T follicular helper cell (primary cell): ENCODE data around the gene C1orf210.

Experiments
- DNase-seq: peaks from one replicate; pipeline ENCODE4 v3.0.0-alpha.2; 2020; ENCODE audit warnings: low read depth

Gene C1orf210

GRCh38 chr1:43274125-43274803, 11.1 kb downstream of the C1orf210 start:
- DNase-seq, result no peak

- DNase-seq, result no peak
Observed at GRCh38 chr1:43273708-43274107, 11.7 kb downstream of the C1orf210 start.

DNA sequence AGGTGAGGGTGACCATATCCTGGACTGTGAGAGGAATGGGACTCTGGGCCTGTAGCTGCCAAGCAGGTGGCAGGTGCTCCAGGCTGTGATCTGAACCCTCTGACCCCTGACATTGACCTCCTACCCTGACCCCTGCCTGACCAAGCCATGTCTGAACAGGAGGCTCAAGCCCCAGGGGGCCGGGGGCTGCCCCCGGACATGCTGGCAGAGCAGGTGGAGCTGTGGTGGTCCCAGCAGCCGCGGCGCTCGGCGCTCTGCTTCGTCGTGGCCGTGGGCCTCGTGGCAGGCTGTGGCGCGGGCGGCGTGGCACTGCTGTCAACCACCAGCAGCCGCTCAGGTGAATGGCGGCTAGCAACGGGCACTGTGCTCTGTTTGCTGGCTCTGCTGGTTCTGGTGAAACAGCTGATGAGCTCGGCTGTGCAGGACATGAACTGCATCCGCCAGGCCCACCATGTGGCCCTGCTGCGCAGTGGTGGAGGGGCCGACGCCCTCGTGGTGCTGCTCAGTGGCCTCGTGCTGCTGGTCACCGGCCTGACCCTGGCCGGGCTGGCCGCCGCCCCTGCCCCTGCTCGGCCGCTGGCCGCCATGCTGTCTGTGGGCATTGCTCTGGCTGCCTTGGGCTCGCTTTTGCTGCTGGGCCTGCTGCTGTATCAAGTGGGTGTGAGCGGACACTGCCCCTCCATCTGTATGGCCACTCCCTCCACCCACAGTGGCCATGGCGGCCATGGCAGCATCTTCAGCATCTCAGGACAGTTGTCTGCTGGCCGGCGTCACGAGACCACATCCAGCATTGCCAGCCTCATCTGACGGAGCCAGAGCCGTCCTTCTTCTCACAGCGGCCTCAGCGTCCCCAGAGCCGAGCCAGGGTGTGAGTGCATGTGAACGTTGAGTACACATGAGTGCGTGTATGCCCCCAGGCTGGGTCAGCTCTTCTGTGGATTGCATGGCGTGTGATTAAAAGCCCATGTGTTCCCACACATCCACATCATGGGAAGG, 12.5 kb downstream of the C1orf210 start:
- no peak for DNase-seq

GRCh38 chr1:43272161-43272560, 13.2 kb downstream of the C1orf210 start:
- DNase-seq, result no peak

- no peak for DNase-seq
Observed at GRCh38 chr1:43271186-43272118, 13.9 kb downstream of the C1orf210 start.

DNA sequence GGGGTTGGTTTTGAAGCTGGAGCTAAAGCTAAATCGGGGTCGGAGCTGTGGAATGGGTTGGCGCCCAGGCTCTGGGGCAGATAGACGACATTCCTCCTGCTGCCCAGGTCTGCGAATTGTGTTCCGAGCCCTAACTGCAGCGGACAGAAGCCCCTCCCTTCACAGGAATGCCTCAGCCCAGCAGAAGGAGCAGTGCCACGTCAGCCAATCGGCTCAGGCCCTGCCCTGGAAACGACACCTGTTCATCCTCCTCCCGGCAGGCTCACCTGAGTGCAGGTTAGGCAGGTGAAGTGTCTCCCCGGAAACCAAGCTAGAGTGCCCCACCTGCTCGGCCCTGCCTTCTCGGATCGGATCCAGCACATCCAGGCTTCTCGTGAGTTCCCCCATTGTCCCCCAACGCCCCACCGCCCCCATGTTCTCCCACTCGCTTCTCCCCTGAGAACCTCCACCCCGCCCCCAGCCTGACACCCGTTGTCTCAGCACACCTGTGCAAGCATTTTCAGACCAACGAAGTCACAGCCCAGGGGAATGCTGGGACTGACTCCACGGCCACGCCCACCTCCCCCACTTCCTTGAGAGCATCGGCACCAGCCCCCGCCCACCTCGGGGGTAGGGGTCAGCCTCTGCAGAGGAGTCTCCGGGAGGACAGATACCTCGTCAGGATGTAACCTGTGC, 14.8 kb downstream of the C1orf210 start:
- no peak for DNase-seq

DNA sequence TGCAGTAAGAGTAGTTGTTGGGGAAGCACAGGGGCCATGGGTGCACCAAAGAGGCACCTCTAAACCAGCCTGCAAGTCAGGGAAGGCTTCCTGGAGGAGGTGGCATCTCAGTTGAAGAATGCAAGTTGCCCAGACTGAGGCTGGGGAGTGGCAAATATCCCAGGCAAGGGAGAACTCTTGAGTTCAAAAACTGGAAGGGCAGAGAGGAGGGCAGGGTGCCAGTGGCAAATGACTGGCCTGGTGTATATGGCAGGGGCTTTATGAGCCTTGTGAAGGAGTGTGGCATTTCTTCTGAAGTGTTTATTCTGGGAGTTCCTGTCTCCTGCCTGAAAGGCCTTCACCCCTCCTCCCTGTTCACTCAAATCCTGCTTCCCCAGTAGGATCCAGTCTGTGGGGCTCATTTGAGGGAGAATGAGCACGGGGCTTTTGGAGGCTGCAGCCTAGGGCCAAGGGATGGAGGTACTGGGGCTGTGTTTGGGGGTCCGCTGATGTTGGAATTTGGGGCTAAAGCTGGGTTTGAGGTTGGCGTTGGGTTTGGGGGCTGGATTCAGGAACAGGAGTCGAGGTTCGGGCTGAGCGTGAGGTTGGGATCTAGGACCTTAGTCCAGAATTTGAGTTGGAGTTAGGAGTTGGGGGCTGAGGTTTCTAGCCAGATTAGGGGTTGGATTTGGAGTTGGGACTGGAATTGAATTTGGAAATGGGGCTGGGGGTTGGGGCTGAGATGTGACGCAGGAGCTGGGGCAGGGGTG, 15.6 kb downstream of the C1orf210 start, which contains the start of gene TMEM125:
TMEM125 (plus strand) TSS at position 357 of the 749 bp plus-strand sequence. CDS start 2,740 bp downstream, outside the sequence.
- no peak for DNase-seq

- no peak for DNase-seq
Observed at GRCh38 chr1:43267818-43268425, 17.5 kb downstream of the C1orf210 start.

GRCh38 chr1:43267291-43267805, 18.0 kb downstream of the C1orf210 start:
- no peak for DNase-seq

GRCh38 chr1:43266881-43267280, 18.5 kb downstream of the C1orf210 start:
- DNase-seq, result no peak

GRCh38 chr1:43265431-43265830, 19.9 kb downstream of the C1orf210 start:
- no peak for DNase-seq

GRCh38 chr1:43258370-43258769, 27.0 kb downstream of the C1orf210 start:
- DNase-seq, result no peak

GRCh38 chr1:43256675-43257570, 28.5 kb downstream of the C1orf210 start:
- no peak for DNase-seq

DNA sequence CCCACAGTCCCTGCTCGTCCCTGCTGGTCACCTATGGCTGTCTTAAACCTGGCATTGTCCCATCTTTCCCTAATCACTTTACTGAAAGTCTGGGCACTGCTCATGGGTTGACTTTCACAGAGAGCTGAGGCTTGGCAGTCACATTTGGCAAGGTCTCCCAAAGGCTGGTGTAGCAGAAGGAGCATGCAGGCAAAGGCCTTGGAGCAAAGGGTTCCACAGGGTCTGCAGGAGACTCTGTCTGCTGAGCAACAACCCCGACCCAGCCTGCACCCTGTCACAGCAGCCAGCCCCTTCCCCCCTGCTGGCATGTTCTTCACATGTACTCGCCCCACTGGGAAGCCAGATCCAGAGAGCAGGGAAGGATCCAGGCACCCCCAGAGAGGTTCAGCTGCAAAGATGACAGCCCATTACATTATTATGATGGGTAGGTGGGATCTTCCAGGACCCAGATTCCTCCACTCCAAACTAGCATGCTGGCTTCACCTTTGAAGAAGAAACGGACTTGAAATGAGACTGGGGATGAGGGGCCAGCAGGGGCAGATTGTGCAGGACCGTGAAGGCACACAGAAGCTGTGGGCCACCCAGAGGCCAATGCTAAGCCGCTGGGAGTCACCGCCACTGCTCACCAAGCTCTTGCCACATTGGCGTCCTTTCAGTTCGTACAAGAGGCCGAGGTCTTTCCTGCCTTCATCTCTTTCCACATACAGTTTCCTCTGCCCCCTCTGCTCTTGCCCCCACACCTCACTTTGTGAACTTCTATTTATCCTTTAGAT, 29.8 kb downstream of the C1orf210 start:
- DNase-seq, result no peak

DNA sequence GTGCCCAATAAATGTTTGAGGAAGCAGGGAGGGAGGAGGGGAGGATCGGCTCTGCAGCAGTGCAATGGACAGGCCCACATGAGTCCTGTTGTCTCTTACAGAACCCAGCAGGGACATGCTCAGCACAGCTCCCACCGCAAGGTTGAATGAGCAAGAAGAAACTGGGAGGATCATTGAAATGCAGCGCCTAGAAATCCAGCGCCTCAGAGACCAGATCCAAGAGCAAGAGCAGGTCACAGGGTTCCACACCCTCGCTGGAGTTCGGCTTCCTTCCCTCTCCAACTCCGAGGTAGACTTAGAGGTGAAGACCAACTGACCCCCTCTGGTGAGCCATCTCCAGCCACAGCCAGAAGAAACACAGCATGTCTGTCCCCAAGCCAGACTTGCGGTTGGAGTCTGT, 31.5 kb downstream of the C1orf210 start:
- DNase-seq, result no peak

DNA sequence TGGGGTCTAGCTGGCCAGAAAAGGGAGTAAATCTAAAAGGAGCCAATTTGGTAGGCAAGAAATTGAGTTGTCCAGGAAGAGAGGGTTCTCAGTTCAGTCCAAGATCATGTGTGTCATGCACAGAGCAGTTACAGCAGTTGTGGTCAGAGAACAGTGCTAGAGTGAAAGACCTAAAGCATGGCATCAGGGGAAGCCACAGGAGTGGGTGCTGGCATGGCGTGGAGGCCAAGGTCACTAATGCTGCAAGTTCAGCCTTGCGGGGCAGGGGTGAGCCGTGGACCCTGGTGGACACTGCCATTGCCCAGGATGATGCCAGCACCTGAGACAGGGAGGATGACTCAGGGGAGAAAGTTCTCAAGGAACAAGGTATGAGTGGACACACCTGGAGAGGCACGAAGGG, 32.2 kb downstream of the C1orf210 start:
- no peak for DNase-seq

DNA sequence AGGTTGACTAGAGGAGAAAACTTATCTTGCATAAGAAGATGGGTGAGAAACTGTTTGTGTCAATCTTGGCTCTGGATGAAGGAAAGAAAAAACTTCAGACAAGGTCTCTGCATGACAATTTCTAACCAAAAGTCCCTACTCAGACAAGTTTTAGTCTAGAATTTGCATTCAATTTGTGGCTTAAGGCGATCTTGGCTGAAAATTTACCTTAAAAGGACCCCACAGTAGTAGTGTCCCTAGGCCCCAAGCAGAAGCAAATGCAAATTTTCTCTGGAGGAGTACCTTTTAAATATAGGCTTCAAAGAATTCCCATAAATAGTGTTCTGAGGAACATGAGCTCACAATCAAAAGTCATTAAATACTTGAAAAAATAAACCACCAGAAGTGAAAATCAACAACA, 33.2 kb downstream of the C1orf210 start:
- no peak for DNase-seq

DNA sequence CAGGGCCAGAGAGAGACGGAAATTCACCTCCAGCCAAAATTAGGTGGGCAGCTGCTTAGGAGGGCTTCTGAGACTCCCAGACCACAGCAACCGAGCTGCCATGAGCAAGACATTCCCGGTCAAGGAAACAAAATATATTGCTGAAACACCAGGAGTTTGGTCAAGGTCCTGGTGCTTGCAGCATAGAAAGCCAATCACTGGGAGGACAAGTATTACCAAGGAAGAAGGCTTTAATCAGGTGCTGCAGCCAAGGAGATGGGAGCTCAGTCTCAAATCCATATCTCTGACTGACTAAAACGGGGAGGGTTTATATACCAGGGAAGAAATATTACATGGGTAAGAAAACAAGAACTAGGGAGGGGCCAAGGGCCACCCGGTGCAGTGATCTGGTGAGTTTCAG, 34.4 kb downstream of the C1orf210 start:
- DNase-seq, result no peak
